ENCODE results near the gene TXNRD2. TPM values are rescaled to one million over a fixed set of nuclear protein-coding genes. Genes with fewer than 3 reads are reported as not detected.

TXNRD2 gene
- total RNA-seq, 1 donor from 2014 or later, result 6.4 TPM

- H3K4me1 Mint-ChIP-seq (ENCODE audit: low read depth, unreplicated experiment), result no peaks in the 10 kb centered on the region
- no peak for TF ChIP-seq CTCF (IDR thresholded peaks at IDR 0.05; ENCODE audit: partially characterized antibody, unreplicated experiment)
- H3K27me3 Mint-ChIP-seq (ENCODE audit: unreplicated experiment), result peaks cover 2% of the 10 kb centered on the region
- H3K9me3 Mint-ChIP-seq (ENCODE audit: unreplicated experiment), result no peaks in the 10 kb centered on the region
- H3K27ac Mint-ChIP-seq (ENCODE audit: unreplicated experiment), result no peak overlapping the region
- no peak for DNase-seq
- no peak overlapping the region for H3K4me3 Mint-ChIP-seq (ENCODE audit: unreplicated experiment)
- H3K36me3 Mint-ChIP-seq (ENCODE audit: unreplicated experiment), result no peaks in the 10 kb centered on the region
Observed at GRCh38 chr22:19868333-19868732, 73.3 kb downstream of the TXNRD2 start.

- DNase-seq, result no peak
- Mint-ChIP-seq H3K4me3 (ENCODE audit: unreplicated experiment) (no peak overlapping the region), H3K9me3 (ENCODE audit: unreplicated experiment) (no peaks in the 10 kb centered on the region), H3K27me3 (ENCODE audit: unreplicated experiment) (peaks cover 2% of the 10 kb centered on the region), H3K4me1 (ENCODE audit: low read depth, unreplicated experiment) (no peaks in the 10 kb centered on the region), H3K27ac (ENCODE audit: unreplicated experiment) (no peak overlapping the region), H3K36me3 (ENCODE audit: unreplicated experiment) (no peaks in the 10 kb centered on the region)
- TF ChIP-seq CTCF (IDR thresholded peaks at IDR 0.05; ENCODE audit: partially characterized antibody, unreplicated experiment), result no peak
Observed at GRCh38 chr22:19867617-19868016, 74.0 kb downstream of the TXNRD2 start.

GRCh38 chr22:19866665-19867009, 75.0 kb downstream of the TXNRD2 start:
- no peak for DNase-seq
- Mint-ChIP-seq H3K27me3 (ENCODE audit: unreplicated experiment) (peaks cover 2% of the 10 kb centered on the region), H3K4me3 (ENCODE audit: unreplicated experiment) (no peak overlapping the region), H3K27ac (ENCODE audit: unreplicated experiment) (no peak overlapping the region), H3K9me3 (ENCODE audit: unreplicated experiment) (no peaks in the 10 kb centered on the region), H3K36me3 (ENCODE audit: unreplicated experiment) (no peaks in the 10 kb centered on the region), H3K4me1 (ENCODE audit: low read depth, unreplicated experiment) (no peaks in the 10 kb centered on the region)
- TF ChIP-seq CTCF (IDR thresholded peaks at IDR 0.05; ENCODE audit: partially characterized antibody, unreplicated experiment), result no peak

GRCh38 chr22:19865141-19865829, 76.3 kb downstream of the TXNRD2 start:
- no peak for DNase-seq
- H3K4me1 Mint-ChIP-seq (ENCODE audit: low read depth, unreplicated experiment), result no peaks in the 10 kb centered on the region
- no peaks in the 10 kb centered on the region for H3K36me3 Mint-ChIP-seq (ENCODE audit: unreplicated experiment)
- H3K4me3 Mint-ChIP-seq (ENCODE audit: unreplicated experiment), result no peak overlapping the region
- H3K27ac Mint-ChIP-seq (ENCODE audit: unreplicated experiment), result no peak overlapping the region
- TF ChIP-seq CTCF (IDR thresholded peaks at IDR 0.05; ENCODE audit: partially characterized antibody, unreplicated experiment), result no peak
- no peaks in the 10 kb centered on the region for H3K9me3 Mint-ChIP-seq (ENCODE audit: unreplicated experiment)
- H3K27me3 Mint-ChIP-seq (ENCODE audit: unreplicated experiment), result peaks cover 2% of the 10 kb centered on the region

- no peak overlapping the region for H3K27ac Mint-ChIP-seq (ENCODE audit: unreplicated experiment)
- H3K4me3 Mint-ChIP-seq (ENCODE audit: unreplicated experiment), result no peak overlapping the region
- DNase-seq, result no peak
- no peaks in the 10 kb centered on the region for H3K9me3 Mint-ChIP-seq (ENCODE audit: unreplicated experiment)
- peaks cover 2% of the 10 kb centered on the region for H3K27me3 Mint-ChIP-seq (ENCODE audit: unreplicated experiment)
- no peak for TF ChIP-seq CTCF (IDR thresholded peaks at IDR 0.05; ENCODE audit: partially characterized antibody, unreplicated experiment)
- no peaks in the 10 kb centered on the region for H3K4me1 Mint-ChIP-seq (ENCODE audit: low read depth, unreplicated experiment)
- H3K36me3 Mint-ChIP-seq (ENCODE audit: unreplicated experiment), result peaks cover 3% of the 10 kb centered on the region
Observed at GRCh38 chr22:19864538-19865106, 77.0 kb downstream of the TXNRD2 start.

Measured in glutamatergic neuron (in vitro differentiated cells).